HEK293T (cell line): ENCODE measurements around the gene BCL11A.

ENCODE experiments used
- ARNT ChIP-seq: fragments of 450-650 bp; IDR thresholded peaks from 2 replicates; pipeline ENCODE4 v1.6.1; 2017; ENCODE audit warnings: mild to moderate bottlenecking
- ELF4 ChIP-seq: fragments of 450-650 bp; IDR thresholded peaks from 2 replicates; pipeline ENCODE4 v1.6.1; 2017; ENCODE audit warnings: antibody characterized with exemption
- FOXA1 ChIP-seq: fragments of 450-650 bp; IDR thresholded peaks from 2 replicates; pipeline ENCODE4 v1.6.1; 2016; ENCODE audit warnings: mild to moderate bottlenecking
- FOXK2 ChIP-seq: fragments of 450-650 bp; IDR thresholded peaks from 2 replicates; pipeline ENCODE4 v1.6.1; 2016; ENCODE audit warnings: mild to moderate bottlenecking
- FOXM1 ChIP-seq: fragments of 450-650 bp; IDR thresholded peaks from 2 replicates; pipeline ENCODE4 v1.6.1; 2017; ENCODE audit warnings: mild to moderate bottlenecking, borderline replicate concordance
- L3MBTL2 ChIP-seq: fragments of 450-650 bp; conservative IDR thresholded peaks from 2 replicates; pipeline ENCODE4 v1.6.1; 2016; ENCODE audit warnings: mild to moderate bottlenecking
- LEF1 ChIP-seq: fragments of 450-650 bp; IDR thresholded peaks from 2 replicates; pipeline ENCODE4 v1.6.1; 2017; ENCODE audit warnings: mild to moderate bottlenecking, borderline replicate concordance
- SP1 ChIP-seq: fragments of 450-650 bp; IDR thresholded peaks from 2 replicates; pipeline ENCODE4 v1.6.1; 2017
- SUZ12 ChIP-seq: fragments of 450-650 bp; IDR thresholded peaks from 2 replicates; pipeline ENCODE4 v1.6.1; 2016; ENCODE audit warnings: mild to moderate bottlenecking
- TARDBP ChIP-seq: fragments of 450-650 bp; IDR thresholded peaks from 2 replicates; pipeline ENCODE4 v1.6.1; 2016
- ZNF384 ChIP-seq: fragments of 450-650 bp; IDR thresholded peaks from 2 replicates; pipeline ENCODE4 v1.6.1; 2016

GRCh38 chr2:60535685-60536312 lies 17.7 kb downstream of the BCL11A start:
- no peak for TF ChIP-seq SP1
- TF ChIP-seq FOXM1: no peak
- no peak for TF ChIP-seq FOXK2
- TF ChIP-seq FOXA1: no peak
- no peak for TF ChIP-seq SUZ12
- no peak for TF ChIP-seq ARNT
- no peak for TF ChIP-seq TARDBP
- no peak for TF ChIP-seq ZNF384
- no peak for TF ChIP-seq ELF4
- TF ChIP-seq LEF1: no peak
- TF ChIP-seq L3MBTL2: no peak
